ENCODE results near the gene SEMA5A.

DNA sequence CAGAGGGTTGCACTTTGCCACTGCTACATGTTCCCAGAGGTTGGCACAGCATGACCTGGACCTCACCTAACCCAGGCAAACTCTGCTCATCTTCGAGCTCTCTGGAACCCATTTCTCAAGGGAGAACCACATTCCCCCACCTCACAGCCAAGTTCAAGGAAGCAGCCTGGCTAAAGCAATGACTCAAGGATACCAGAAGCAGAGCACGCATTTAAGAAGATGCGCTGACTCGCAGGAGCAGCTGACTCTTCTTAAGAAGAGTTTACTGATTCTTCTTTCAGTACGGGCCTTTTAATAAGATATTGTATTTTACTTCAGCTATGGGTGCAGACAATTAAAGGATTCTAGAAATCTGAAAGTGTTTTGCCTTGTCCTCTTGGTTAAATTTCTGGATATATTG, 4.1 kb upstream of the SEMA5A start:
- TF ChIP-seq, protein P1, sequence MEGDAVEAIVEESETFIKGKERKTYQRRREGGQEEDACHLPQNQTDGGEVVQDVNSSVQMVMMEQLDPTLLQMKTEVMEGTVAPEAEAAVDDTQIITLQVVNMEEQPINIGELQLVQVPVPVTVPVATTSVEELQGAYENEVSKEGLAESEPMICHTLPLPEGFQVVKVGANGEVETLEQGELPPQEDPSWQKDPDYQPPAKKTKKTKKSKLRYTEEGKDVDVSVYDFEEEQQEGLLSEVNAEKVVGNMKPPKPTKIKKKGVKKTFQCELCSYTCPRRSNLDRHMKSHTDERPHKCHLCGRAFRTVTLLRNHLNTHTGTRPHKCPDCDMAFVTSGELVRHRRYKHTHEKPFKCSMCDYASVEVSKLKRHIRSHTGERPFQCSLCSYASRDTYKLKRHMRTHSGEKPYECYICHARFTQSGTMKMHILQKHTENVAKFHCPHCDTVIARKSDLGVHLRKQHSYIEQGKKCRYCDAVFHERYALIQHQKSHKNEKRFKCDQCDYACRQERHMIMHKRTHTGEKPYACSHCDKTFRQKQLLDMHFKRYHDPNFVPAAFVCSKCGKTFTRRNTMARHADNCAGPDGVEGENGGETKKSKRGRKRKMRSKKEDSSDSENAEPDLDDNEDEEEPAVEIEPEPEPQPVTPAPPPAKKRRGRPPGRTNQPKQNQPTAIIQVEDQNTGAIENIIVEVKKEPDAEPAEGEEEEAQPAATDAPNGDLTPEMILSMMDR (optimal IDR thresholded peaks at IDR 0.05 in 1 of 3, IDR thresholded peaks at IDR 0.05 in 1 of 3, conservative IDR thresholded peaks at IDR 0.05 in 1 of 3; ENCODE audit: extremely low read depth in 1 of 3, insufficient read depth in 2 of 3, low read length in 3 of 3): no peak
- no peak for TF ChIP-seq EZH2 (IDR thresholded peaks at IDR 0.05; ENCODE audit: low read length)

Measured in keratinocyte (primary cell).